Lower lobe of right lung (tissue), 2 donors: ENCODE data around the gene SHISA5. TPM values are rescaled to one million over a fixed set of nuclear protein-coding genes. Genes with fewer than 3 reads are reported as not detected.
A peak's percentile ranks its signal among the peaks of the same experiment; 100 is the strongest.
"Not testable (repeated sequence)": the region's sequence is repeated elsewhere in the genome, so short reads cannot be mapped to it uniquely, and the experiment has no call there.

Experiments
- ATAC-seq, 2 donors: fragments of 200-7000 bp; cut with Tn5 transposase; one replicate each; pipeline ENCODE4 v1.9.1; 2020 to 2022; ENCODE audit warnings: mild to moderate bottlenecking in 2 of 2, moderate library complexity in 2 of 2
- DNase-seq: peaks from one replicate; pipeline ENCODE4 v3.0.0-alpha.2; 2020
- H3K27ac ChIP-seq: fragments of 200-600 bp; one replicate; pipeline ENCODE4 v1.8.0; 2022
- H3K27me3 ChIP-seq: fragments of 200-600 bp; one replicate; pipeline ENCODE4 v1.8.0; 2022; ENCODE audit warnings: low read depth
- H3K36me3 ChIP-seq: fragments of 200-600 bp; one replicate; pipeline ENCODE4 v1.8.0; 2022; ENCODE audit warnings: mild to moderate bottlenecking
- H3K4me1 ChIP-seq: fragments of 200-600 bp; one replicate; pipeline ENCODE4 v1.8.0; 2022
- H3K4me3 ChIP-seq: fragments of 200-600 bp; one replicate; pipeline ENCODE4 v1.8.0; 2022; ENCODE audit warnings: mild to moderate bottlenecking
- H3K9me3 ChIP-seq: fragments of 200-600 bp; one replicate; pipeline ENCODE4 v1.8.0; 2022
- CTCF ChIP-seq: fragments of 200-600 bp; IDR thresholded peaks from one replicate; pipeline ENCODE4 v1.8.0; 2022; ENCODE audit warnings: antibody characterized with exemption, mild to moderate bottlenecking
- intact Hi-C: fragments of 100-400 bp; cut with DNase I; formaldehyde crosslinking; loops from one replicate; pipeline ENCODE4 v1.11.0; 2022
- total RNA-seq: library from RNA; stranded (reverse); fragmentation: NEBNext Ultra II Directional; extraction: Animal tissue kit (Norgen Biotek cat#: 25700); gene quantifications from one replicate; pipeline ENCODE4 v1.2.1, GENCODE V29; 2021
- donor health status: DM: no; HTN: yes; CAD: no; lungs with severe emphysema.

The SHISA5 gene
- total RNA-seq, 1 donor from 2014 or later: 187 TPM

- Histone ChIP-seq H3K4me3 (no peak overlapping the region), H3K27me3 (no peaks in the 10 kb centered on the region), H3K4me1 (no peaks in the 10 kb centered on the region), H3K9me3 (no peaks in the 10 kb centered on the region), H3K27ac (no peak overlapping the region), H3K36me3 (peaks cover 27% of the 10 kb centered on the region)
- DNase-seq: no peak
- no peak for ATAC-seq
- no peak for TF ChIP-seq CTCF
- intact Hi-C loops: no loop called here
These were observed 32.8 kb upstream of the SHISA5 start for GRCh38 chr3:48536785-48537184.

DNA sequence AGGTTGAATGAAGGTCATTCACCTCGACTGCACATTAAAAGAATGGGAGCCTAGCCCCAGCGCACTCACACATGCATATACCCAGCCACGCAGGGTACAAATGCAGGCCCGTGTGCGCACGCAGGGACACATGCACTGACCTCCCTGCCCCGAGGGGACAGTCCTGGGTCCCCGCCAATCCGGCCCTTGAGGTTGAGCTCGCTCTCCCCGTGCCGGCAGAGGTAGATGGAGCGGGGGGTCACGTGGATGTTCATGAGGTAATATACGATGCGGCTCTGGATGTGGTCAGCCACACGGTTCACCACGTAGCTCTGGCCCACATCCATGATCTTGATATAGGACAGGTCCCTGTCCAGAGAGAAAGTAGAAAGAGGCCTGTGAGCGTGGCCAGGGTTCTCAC, 32.1 kb upstream of the SHISA5 start:
- Histone ChIP-seq H3K27ac (no peak overlapping the region), H3K27me3 (no peaks in the 10 kb centered on the region), H3K4me1 (no peaks in the 10 kb centered on the region), H3K36me3 (peaks cover 27% of the 10 kb centered on the region), H3K9me3 (no peaks in the 10 kb centered on the region), H3K4me3 (no peak overlapping the region)
- DNase-seq (no peak), ATAC-seq (peak in 1 of 2 donors; percentile 11)
- no peak for TF ChIP-seq CTCF
- intact Hi-C loops: no loop called here

DNA sequence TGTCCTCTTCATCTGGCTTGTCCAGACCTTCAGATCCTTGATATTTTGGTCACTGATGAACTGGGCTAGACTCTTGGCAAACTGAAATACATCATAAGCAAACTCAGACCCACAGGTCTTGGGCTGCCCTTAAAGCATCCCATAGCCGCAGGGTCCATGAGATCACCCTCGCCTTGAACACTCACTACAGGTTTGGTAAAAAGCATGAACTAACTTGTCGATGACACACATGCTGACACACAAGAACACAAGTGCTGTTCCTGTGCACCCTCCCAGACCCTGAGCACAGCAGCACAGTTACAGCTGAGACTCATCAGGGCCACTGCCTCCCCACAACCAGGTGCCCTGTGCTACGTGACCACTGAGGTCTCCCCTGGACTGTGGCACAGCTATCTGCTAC, 31.6 kb upstream of the SHISA5 start:
- intact Hi-C loops: no loop called here

GRCh38 chr3:48532977-48533337, 29.0 kb upstream of the SHISA5 start:
- TF ChIP-seq CTCF: no peak
- ATAC-seq (no peak), DNase-seq (no peak)
- intact Hi-C loops: no loop called here
- Histone ChIP-seq H3K9me3 (no peaks in the 10 kb centered on the region), H3K36me3 (peaks cover 27% of the 10 kb centered on the region), H3K4me3 (no peak overlapping the region), H3K4me1 (no peaks in the 10 kb centered on the region), H3K27ac (peak overlapping the region; percentile 25), H3K27me3 (no peaks in the 10 kb centered on the region)

More for the DNA sequence above, 31.6 kb upstream of the SHISA5 start:
- Histone ChIP-seq H3K36me3 (peaks cover 27% of the 10 kb centered on the region), H3K4me1 (no peaks in the 10 kb centered on the region), H3K27me3 (no peaks in the 10 kb centered on the region), H3K9me3 (no peaks in the 10 kb centered on the region), H3K27ac (no peak overlapping the region), H3K4me3 (no peak overlapping the region)
- ATAC-seq (peak in 1 of 2 donors; percentile 37), DNase-seq (no peak)
- no peak for TF ChIP-seq CTCF

DNA sequence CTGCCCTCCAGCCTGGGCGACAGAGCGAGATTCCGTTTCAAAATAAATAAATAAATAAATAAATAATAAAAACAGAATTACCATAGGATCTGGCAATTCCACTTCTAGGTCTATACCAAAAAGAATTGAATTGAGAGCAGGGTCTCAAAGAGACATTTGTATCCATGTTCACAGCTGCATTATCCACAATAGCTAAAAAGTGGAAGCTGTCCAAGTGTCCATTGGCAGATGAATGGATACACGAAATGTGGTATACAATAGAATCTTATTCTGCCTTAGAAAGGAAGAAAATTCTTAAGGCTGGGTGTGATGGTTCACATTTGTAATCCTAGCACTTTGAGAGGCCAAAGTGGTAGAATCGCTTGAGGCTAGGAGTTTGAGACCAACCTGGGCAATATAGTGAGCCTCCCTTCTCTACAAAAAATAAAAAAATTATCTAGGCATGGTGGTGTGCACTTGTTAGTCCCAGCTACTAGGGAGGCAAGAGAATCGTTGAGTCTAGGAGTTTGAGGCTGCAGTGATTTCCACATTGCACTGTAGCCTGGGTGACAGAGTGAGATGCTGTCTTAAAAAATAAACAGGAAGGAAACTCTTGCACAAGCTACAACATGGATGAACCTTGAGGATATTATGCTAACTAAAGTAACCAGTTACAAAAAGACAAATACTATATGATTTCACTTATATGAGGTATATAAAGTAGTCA, 28.4 kb upstream of the SHISA5 start:
- no peak overlapping the region for H3K4me3 ChIP-seq
- DNase-seq: no peak
- H3K36me3 ChIP-seq: peaks cover 27% of the 10 kb centered on the region
- peak in 1 of 2 donors; percentile 60 for ATAC-seq
- no peaks in the 10 kb centered on the region for H3K4me1 ChIP-seq
- H3K9me3 ChIP-seq: no peaks in the 10 kb centered on the region
- no peak for TF ChIP-seq CTCF
- peak overlapping the region; percentile 25 for H3K27ac ChIP-seq
- intact Hi-C loops: no loop called here
- H3K27me3 ChIP-seq: no peaks in the 10 kb centered on the region

DNA sequence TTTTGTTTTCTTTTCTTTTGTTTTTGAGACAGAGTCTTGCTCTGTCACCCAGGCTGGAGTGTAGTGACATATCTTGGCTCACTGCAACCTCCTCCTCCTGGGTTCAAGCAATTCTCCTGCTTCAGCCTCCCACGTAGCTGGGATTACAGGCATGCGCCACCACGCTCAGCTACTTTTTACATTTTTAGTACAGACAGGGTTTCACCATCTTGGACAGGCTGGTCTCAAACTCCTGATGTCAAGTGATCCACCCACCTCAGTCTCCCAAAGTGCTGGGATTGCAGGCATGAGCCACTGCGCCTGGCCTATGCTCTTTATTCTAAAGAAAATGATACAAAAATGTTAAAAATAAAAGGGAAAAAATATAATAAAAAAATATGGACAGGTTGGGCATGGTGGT, 26.7 kb upstream of the SHISA5 start:
- DNase-seq, H3K27me3 ChIP-seq, H3K4me3 ChIP-seq, intact Hi-C loops, H3K4me1 ChIP-seq, H3K27ac ChIP-seq, ATAC-seq, H3K9me3 ChIP-seq: not testable (repeated sequence)
- peaks cover 16% of the 10 kb centered on the region for H3K36me3 ChIP-seq
